ENCODE data around the gene CCT6A.
"Not testable (repeated sequence)": the region's sequence is repeated elsewhere in the genome, so short reads cannot be mapped to it uniquely, and the experiment has no call there.

The CCT6A gene

GRCh38 chr7:56099653-56100052 is 48.1 kb downstream of the CCT6A start:
- no peak for DNase-seq (ENCODE audit: low read depth, low spot score)
- in situ Hi-C loops (cut with HindIII; ENCODE audit: low sequenced_read_pairs), result no loop called here
- H3K4me3 ChIP-seq (ENCODE audit: low read depth, low read length), result no peak overlapping the region
- no peak for TF ChIP-seq CTCF (IDR thresholded peaks at IDR 0.05; ENCODE audit: low read depth, low read length)

- DNase-seq (ENCODE audit: low read depth, low spot score); in situ Hi-C loops (cut with HindIII; ENCODE audit: low sequenced_read_pairs); H3K4me3 ChIP-seq (ENCODE audit: low read depth, low read length): not testable (repeated sequence)
Measured at GRCh38 chr7:56104138-56104537, 52.6 kb downstream of the CCT6A start.

GRCh38 chr7:56105508-56105907 is 53.9 kb downstream of the CCT6A start:
- in situ Hi-C loops (cut with HindIII; ENCODE audit: low sequenced_read_pairs), result no loop called here
- DNase-seq (ENCODE audit: low read depth, low spot score), result peak; percentile 79
- peak overlapping the region; percentile 100 for H3K4me3 ChIP-seq (ENCODE audit: low read depth, low read length)
- no peak for TF ChIP-seq CTCF (IDR thresholded peaks at IDR 0.05; ENCODE audit: low read depth, low read length)

GRCh38 chr7:56106108-56107073 is 54.8 kb downstream of the CCT6A start, which contains the start of gene CHCHD2:
Gene CHCHD2 (minus strand): TSS chr7:56106476. CDS start chr7:56106413, 63 bp downstream.
- in situ Hi-C loops (cut with HindIII; ENCODE audit: low sequenced_read_pairs), result no loop called here
- H3K4me3 ChIP-seq (ENCODE audit: low read depth, low read length), result peak within 1 kb of the TSS; percentile 100
- DNase-seq (ENCODE audit: low read depth, low spot score), result peak; percentile 99
- TF ChIP-seq CTCF (IDR thresholded peaks at IDR 0.05; ENCODE audit: low read depth, low read length), result no peak

- in situ Hi-C loops (cut with HindIII; ENCODE audit: low sequenced_read_pairs), result no loop called here
- no peak for TF ChIP-seq CTCF (IDR thresholded peaks at IDR 0.05; ENCODE audit: low read depth, low read length)
- no peak overlapping the region for H3K4me3 ChIP-seq (ENCODE audit: low read depth, low read length)
- DNase-seq (ENCODE audit: low read depth, low spot score), result no peak
Measured at GRCh38 chr7:56107954-56108258, 56.3 kb downstream of the CCT6A start.

GRCh38 chr7:56110611-56111010 is 59.0 kb downstream of the CCT6A start:
- no peak for DNase-seq (ENCODE audit: low read depth, low spot score)
- in situ Hi-C loops (cut with HindIII; ENCODE audit: low sequenced_read_pairs), result no loop called here
- no peak for TF ChIP-seq CTCF (IDR thresholded peaks at IDR 0.05; ENCODE audit: low read depth, low read length)
- no peak overlapping the region for H3K4me3 ChIP-seq (ENCODE audit: low read depth, low read length)

- DNase-seq (ENCODE audit: low read depth, low spot score); in situ Hi-C loops (cut with HindIII; ENCODE audit: low sequenced_read_pairs); H3K4me3 ChIP-seq (ENCODE audit: low read depth, low read length): not testable (repeated sequence)
Measured at GRCh38 chr7:56112244-56112643, 60.7 kb downstream of the CCT6A start.
